RWPE2 (cell line): ENCODE results near the gene PRMT1.

Experiments
- ATAC-seq: fragments of 200-7000 bp; cut with Tn5 transposase; 3 replicates; pipeline ENCODE4 v1.9.1; 2021; ENCODE audit warnings: low read depth
- DNase-seq: peaks from one replicate; pipeline ENCODE4 v3.0.0-alpha.2; 2020; ENCODE audit warnings: low spot score
- H3K27ac ChIP-seq: fragments of 450-650 bp; 2 replicates; pipeline ENCODE4 v1.5.1; 2017; ENCODE audit warnings: mild to moderate bottlenecking; ENCODE audit not compliant: poor library complexity, severe bottlenecking
- H3K27me3 ChIP-seq: fragments of 250-450 bp; sonication (Bioruptor Pico); 2 replicates; pipeline ENCODE4 v1.5.1; 2021; ENCODE audit warnings: mild to moderate bottlenecking, moderate library complexity; ENCODE audit not compliant: insufficient read depth, poor library complexity, severe bottlenecking
- H3K36me3 ChIP-seq: fragments of 250-450 bp; sonication (Bioruptor Pico); 2 replicates; pipeline ENCODE4 v1.5.1; 2020; ENCODE audit warnings: low read depth, mild to moderate bottlenecking, moderate library complexity
- H3K4me1 ChIP-seq: fragments of 250-450 bp; sonication (Bioruptor Pico); 2 replicates; pipeline ENCODE4 v1.5.1; 2021; ENCODE audit warnings: mild to moderate bottlenecking, moderate library complexity; ENCODE audit not compliant: insufficient read depth, poor library complexity, severe bottlenecking
- H3K4me3 ChIP-seq: fragments of 250-450 bp; sonication (Bioruptor Pico); 2 replicates; pipeline ENCODE4 v1.5.1; 2021; ENCODE audit warnings: mild to moderate bottlenecking, moderate library complexity; ENCODE audit not compliant: severe bottlenecking
- H3K9me3 ChIP-seq: fragments of 250-450 bp; sonication (Bioruptor Pico); 2 replicates; pipeline ENCODE4 v1.5.1; 2021; ENCODE audit warnings: mild to moderate bottlenecking, moderate library complexity; ENCODE audit not compliant: severe bottlenecking
- TF ChIP-seq, protein P1 (sequence below): fragments of 450-650 bp; IDR thresholded peaks from one replicate; pipeline ENCODE4 v1.5.1; 2017; ENCODE audit warnings: mild to moderate bottlenecking, moderate library complexity; ENCODE audit not compliant: poor library complexity, severe bottlenecking

The PRMT1 gene

GRCh38 chr19:49680421-49681351 lies 3.6 kb downstream of the PRMT1 start:
- Histone ChIP-seq H3K9me3 (no peaks in the 10 kb centered on the region), H3K27me3 (no peaks in the 10 kb centered on the region), H3K4me3 (no peak overlapping the region), H3K4me1 (peaks cover 2% of the 10 kb centered on the region), H3K27ac (no peak overlapping the region), H3K36me3 (peaks cover 54% of the 10 kb centered on the region)
- DNase-seq (peak; percentile 83), ATAC-seq (peak; percentile 6; the same call in 1 of the 3 replicates)
- TF ChIP-seq, protein P1, sequence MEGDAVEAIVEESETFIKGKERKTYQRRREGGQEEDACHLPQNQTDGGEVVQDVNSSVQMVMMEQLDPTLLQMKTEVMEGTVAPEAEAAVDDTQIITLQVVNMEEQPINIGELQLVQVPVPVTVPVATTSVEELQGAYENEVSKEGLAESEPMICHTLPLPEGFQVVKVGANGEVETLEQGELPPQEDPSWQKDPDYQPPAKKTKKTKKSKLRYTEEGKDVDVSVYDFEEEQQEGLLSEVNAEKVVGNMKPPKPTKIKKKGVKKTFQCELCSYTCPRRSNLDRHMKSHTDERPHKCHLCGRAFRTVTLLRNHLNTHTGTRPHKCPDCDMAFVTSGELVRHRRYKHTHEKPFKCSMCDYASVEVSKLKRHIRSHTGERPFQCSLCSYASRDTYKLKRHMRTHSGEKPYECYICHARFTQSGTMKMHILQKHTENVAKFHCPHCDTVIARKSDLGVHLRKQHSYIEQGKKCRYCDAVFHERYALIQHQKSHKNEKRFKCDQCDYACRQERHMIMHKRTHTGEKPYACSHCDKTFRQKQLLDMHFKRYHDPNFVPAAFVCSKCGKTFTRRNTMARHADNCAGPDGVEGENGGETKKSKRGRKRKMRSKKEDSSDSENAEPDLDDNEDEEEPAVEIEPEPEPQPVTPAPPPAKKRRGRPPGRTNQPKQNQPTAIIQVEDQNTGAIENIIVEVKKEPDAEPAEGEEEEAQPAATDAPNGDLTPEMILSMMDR = peak; percentile 99

DNA sequence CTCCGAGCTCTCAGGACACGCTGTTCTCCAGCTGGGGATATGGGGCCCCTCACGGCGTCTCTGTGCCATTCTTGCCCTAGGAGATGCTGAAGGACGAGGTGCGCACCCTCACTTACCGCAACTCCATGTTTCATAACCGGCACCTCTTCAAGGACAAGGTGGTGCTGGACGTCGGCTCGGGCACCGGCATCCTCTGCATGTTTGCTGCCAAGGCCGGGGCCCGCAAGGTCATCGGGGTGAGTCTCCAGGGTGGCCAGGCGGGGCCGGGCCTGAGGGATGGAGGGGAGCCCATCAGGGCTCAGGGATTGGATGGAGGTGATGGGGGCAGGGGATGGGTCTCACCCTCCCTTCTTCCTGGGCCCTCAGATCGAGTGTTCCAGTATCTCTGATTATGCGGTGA lies 4.8 kb downstream of the PRMT1 start:
- no peak overlapping the region for H3K27ac ChIP-seq
- peaks cover 60% of the 10 kb centered on the region for H3K36me3 ChIP-seq
- H3K4me3 ChIP-seq = no peak overlapping the region
- ATAC-seq (no peak), DNase-seq (no peak)
- no peaks in the 10 kb centered on the region for H3K27me3 ChIP-seq
- no peaks in the 10 kb centered on the region for H3K9me3 ChIP-seq
- peaks cover 2% of the 10 kb centered on the region for H3K4me1 ChIP-seq
- TF ChIP-seq, protein P1 = no peak

GRCh38 chr19:49682274-49682673 lies 5.2 kb downstream of the PRMT1 start:
- no peak for DNase-seq
- Histone ChIP-seq H3K9me3 (no peaks in the 10 kb centered on the region), H3K4me3 (no peak overlapping the region), H3K4me1 (peaks cover 2% of the 10 kb centered on the region), H3K27me3 (no peaks in the 10 kb centered on the region), H3K27ac (no peak overlapping the region), H3K36me3 (peaks cover 60% of the 10 kb centered on the region)
- TF ChIP-seq, protein P1 = no peak
- ATAC-seq = no peak

GRCh38 chr19:49683814-49684250 lies 6.8 kb downstream of the PRMT1 start:
- H3K4me3 ChIP-seq = no peak overlapping the region
- H3K27ac ChIP-seq = no peak overlapping the region
- H3K4me1 ChIP-seq = peaks cover 2% of the 10 kb centered on the region
- H3K27me3 ChIP-seq = no peaks in the 10 kb centered on the region
- peaks cover 63% of the 10 kb centered on the region for H3K36me3 ChIP-seq
- H3K9me3 ChIP-seq = no peaks in the 10 kb centered on the region
- TF ChIP-seq, protein P1 = no peak
- ATAC-seq (no peak), DNase-seq (no peak)
